NCI-H128 (cell line): ENCODE data around the gene FKBP10.
"Not testable (repeated sequence)": the region's sequence is repeated elsewhere in the genome, so short reads cannot be mapped to it uniquely, and the experiment has no call there.

ENCODE experiments used
- DNase-seq: peaks from one replicate; lab custom pipeline; 2025; ENCODE audit not compliant: unreplicated experiment; lab: John Stamatoyannopoulos, UW

Gene FKBP10

GRCh38 chr17:41812381-41813151 is at the start of gene FKBP10:
FKBP10 (plus strand) TSS chr17:41813004; CDS start chr17:41813035, 31 bp downstream.
- DNase-seq: peak; percentile 37

- DNase-seq: no peak
These were observed 49.5 kb upstream of the FKBP10 start for GRCh38 chr17:41763327-41763726.

- DNase-seq: no peak
These were observed 46.7 kb upstream of the FKBP10 start for GRCh38 chr17:41766135-41766534.

- DNase-seq: no peak
These were observed 45.3 kb upstream of the FKBP10 start for GRCh38 chr17:41767324-41768042.

GRCh38 chr17:41768682-41769288 is 44.0 kb upstream of the FKBP10 start:
- no peak for DNase-seq

GRCh38 chr17:41769346-41769862 is 43.4 kb upstream of the FKBP10 start:
- DNase-seq: no peak

GRCh38 chr17:41769985-41770384 is 42.8 kb upstream of the FKBP10 start:
- DNase-seq: no peak

- no peak for DNase-seq
These were observed 41.2 kb upstream of the FKBP10 start for GRCh38 chr17:41771389-41772206.

- DNase-seq: no peak
These were observed 40.6 kb upstream of the FKBP10 start for GRCh38 chr17:41772218-41772585.

GRCh38 chr17:41772586-41773189 is 40.1 kb upstream of the FKBP10 start:
- no peak for DNase-seq

GRCh38 chr17:41773190-41773588 is 39.6 kb upstream of the FKBP10 start:
- DNase-seq: no peak

GRCh38 chr17:41773731-41774193 is 39.0 kb upstream of the FKBP10 start:
- no peak for DNase-seq

GRCh38 chr17:41775394-41776226 is 37.2 kb upstream of the FKBP10 start:
- DNase-seq: no peak

GRCh38 chr17:41776262-41776900 is 36.4 kb upstream of the FKBP10 start:
- DNase-seq: not testable (repeated sequence)

GRCh38 chr17:41777157-41777573 is 35.6 kb upstream of the FKBP10 start:
- DNase-seq: no peak

- no peak for DNase-seq
These were observed 35.1 kb upstream of the FKBP10 start for GRCh38 chr17:41777574-41778188.

GRCh38 chr17:41779954-41780353 is 32.9 kb upstream of the FKBP10 start:
- no peak for DNase-seq

- DNase-seq: no peak
These were observed 31.2 kb upstream of the FKBP10 start for GRCh38 chr17:41781404-41782110.
